ENCODE data around the gene PON2.

DNA sequence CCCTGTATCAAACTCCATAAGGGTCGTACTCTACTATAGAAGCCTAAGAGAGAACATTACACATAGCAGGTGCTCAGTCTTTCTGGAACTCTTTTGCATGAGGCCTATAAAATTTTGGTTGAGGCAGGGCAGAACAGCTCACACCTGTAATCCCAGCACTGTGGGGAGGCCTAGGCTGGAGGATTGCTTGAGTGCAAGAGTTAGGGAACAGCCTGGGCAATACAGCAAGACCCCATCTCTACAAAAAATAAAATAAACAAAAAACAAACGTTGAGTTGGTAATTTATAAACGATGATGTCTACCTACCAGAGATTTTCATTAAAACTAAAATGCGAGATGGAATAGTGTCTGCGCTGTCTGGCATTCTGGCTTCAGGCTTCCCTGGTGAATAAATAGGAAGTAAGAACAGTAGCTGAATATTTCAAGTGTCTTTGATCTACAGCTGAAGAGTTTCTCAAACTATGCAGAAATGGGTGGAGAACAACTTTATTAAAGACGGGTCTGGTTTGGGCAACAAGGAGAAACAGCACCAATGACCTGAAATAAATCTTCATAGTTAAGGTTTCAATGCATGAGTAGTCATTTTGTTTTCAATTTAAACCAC, 774 bp downstream of the PON2 start:
- TF ChIP-seq POLR2A (IDR thresholded peaks at IDR 0.05; ENCODE audit: low read depth) (no peak), CTCF (IDR thresholded peaks at IDR 0.05) (no peak)

Measured in esophagus muscularis mucosa (tissue), 3 donors.